Anterior cingulate cortex (tissue), 58 donors: Measurements from ENCODE around the gene OAS3.

ENCODE experiments used
- DNase-seq, 58 donors: peaks; one replicate each; lab custom pipeline; 2025; lab: John Stamatoyannopoulos, UW

The OAS3 gene

GRCh38 chr12:113005762-113006161 is 67.5 kb downstream of the OAS3 start:
- no peak for DNase-seq

- no peak for DNase-seq
Observed at GRCh38 chr12:113006206-113006605, 67.9 kb downstream of the OAS3 start.

GRCh38 chr12:113006641-113007040 is 68.4 kb downstream of the OAS3 start:
- no peak for DNase-seq

GRCh38 chr12:113007166-113007565 is 68.9 kb downstream of the OAS3 start:
- no peak for DNase-seq

- DNase-seq: no peak
Observed at GRCh38 chr12:113010701-113011100, 72.4 kb downstream of the OAS3 start.

- DNase-seq: no peak
Observed at GRCh38 chr12:113014565-113014964, 76.3 kb downstream of the OAS3 start.

GRCh38 chr12:113016796-113017195 is 78.5 kb downstream of the OAS3 start:
- no peak for DNase-seq

- peak in 1 of 58 donors; percentile 2 for DNase-seq
Observed at GRCh38 chr12:113019025-113019424, 80.8 kb downstream of the OAS3 start.

GRCh38 chr12:113021500-113021899 is 83.2 kb downstream of the OAS3 start:
- no peak for DNase-seq
